H1 (cell line): ENCODE data around the gene ARHGEF7. TPM values are rescaled to one million over a fixed set of nuclear protein-coding genes. Genes with fewer than 3 reads are reported as not detected.

Source experiments
- CTCF ChIA-PET: fragments of 300-600 bp; sonication (Branson Sonifier 250); formaldehyde crosslinking; loops from one replicate; lab custom pipeline; 2021; ENCODE audit not compliant: partially characterized antibody; lab: Charles Lee
- POLR2A ChIA-PET: fragments of 300-600 bp; sonication (Branson Sonifier 250); formaldehyde crosslinking; loops from one replicate; lab custom pipeline; 2021; ENCODE audit warnings: inconsistent platforms; ENCODE audit not compliant: partially characterized antibody; lab: Charles Lee
- DNase-seq, 2 experiments: peaks; one replicate each; pipeline versions ENCODE4 v3.0.0 to v3.0.0-alpha.2; 2010 to 2022; ENCODE audit warnings: low spot score in 2 of 2, low read depth in 1 of 2, mixed read lengths in 1 of 2
- FAIRE-seq: peaks from 2 replicates; lab custom pipeline; 2011; peaks lifted over from hg19 to GRCh38; lab: Jason Lieb, UNC
- H2AFZ ChIP-seq: 2 replicates; pipeline ENCODE4 v1.8.1; 2012; ENCODE audit warnings: low read length, inconsistent platforms
- H2AK5ac ChIP-seq: 2 replicates; pipeline ENCODE4 v1.6.1; 2013; ENCODE audit warnings: low read depth, low read length
- H2BK120ac ChIP-seq: replicated peaks from 2 replicates; pipeline ENCODE3; 2013; ENCODE audit warnings: low read depth, low read length, inconsistent platforms
- H2BK12ac ChIP-seq: 2 replicates; pipeline ENCODE4 v1.6.1; 2013; ENCODE audit warnings: low read depth, low read length
- H2BK15ac ChIP-seq: 2 replicates; pipeline ENCODE4 v1.6.1; 2013; ENCODE audit warnings: low read length
- H2BK20ac ChIP-seq: 2 replicates; pipeline ENCODE4 v1.6.1; 2013; ENCODE audit warnings: low read length
- H2BK5ac ChIP-seq: 2 replicates; pipeline ENCODE4 v1.6.1; 2013; ENCODE audit warnings: low read depth, low read length
- H3K14ac ChIP-seq: 2 replicates; pipeline ENCODE4 v1.6.1; 2013; ENCODE audit warnings: inconsistent platforms; ENCODE audit not compliant: insufficient read length
- H3K18ac ChIP-seq: 2 replicates; pipeline ENCODE4 v1.6.1; 2013; ENCODE audit warnings: low read length; ENCODE audit errors: extremely low read depth
- H3K23ac ChIP-seq: 2 replicates; pipeline ENCODE4 v1.6.1; 2013; ENCODE audit warnings: inconsistent platforms; ENCODE audit not compliant: insufficient read length
- H3K23me2 ChIP-seq: 2 replicates; pipeline ENCODE4 v1.6.1; 2013; ENCODE audit warnings: low read depth, low read length
- H3K27ac ChIP-seq: 2 replicates; pipeline ENCODE4 v1.6.1; 2011; ENCODE audit warnings: low read depth, low read length, inconsistent platforms
- H3K27me3 ChIP-seq, 4 experiments: replicated peaks in 1 of 4; 1 replicate in 1 of 4; 2 replicates in 3 of 4; pipeline versions ENCODE4 v1.6.1 to v1.8.1; 2011 to 2013; ENCODE audit warnings: low read length in 3 of 4, mild to moderate bottlenecking in 3 of 4, inconsistent platforms in 2 of 4, mixed read lengths in 2 of 4, moderate library complexity in 1 of 4; ENCODE audit not compliant: control insufficient read depth in 3 of 4, insufficient read depth in 3 of 4; ENCODE audit errors: extremely low read depth in 1 of 4
- H3K36me3 ChIP-seq, 4 experiments: 2 replicates each; pipeline versions ENCODE4 v1.6.1 to v1.8.1; 2011 to 2013; ENCODE audit warnings: mild to moderate bottlenecking in 4 of 4, low read length in 3 of 4, moderate library complexity in 2 of 4, control low read depth in 1 of 4, inconsistent platforms in 1 of 4; ENCODE audit not compliant: insufficient read depth in 4 of 4, control insufficient read depth in 2 of 4
- H3K4ac ChIP-seq: replicated peaks from 2 replicates; pipeline ENCODE3; 2013; ENCODE audit warnings: low read length, low read depth, mixed read lengths, inconsistent platforms; ENCODE audit not compliant: insufficient read length
- H3K4me1 ChIP-seq, 4 experiments: replicated peaks in 1 of 4; 1 replicate in 1 of 4; 2 replicates in 3 of 4; pipeline versions ENCODE4 v1.6.1 to v1.8.1; 2011 to 2013; ENCODE audit warnings: low read length in 3 of 4, inconsistent platforms in 2 of 4, mixed read lengths in 1 of 4; ENCODE audit not compliant: insufficient read depth in 4 of 4, control insufficient read depth in 3 of 4
- H3K4me2 ChIP-seq, 2 experiments: 2 replicates each; pipeline versions ENCODE4 v1.6.1 to v1.8.1; 2011 to 2013; ENCODE audit warnings: low read depth in 2 of 2, low read length in 2 of 2, control low read depth in 1 of 2, inconsistent platforms in 1 of 2, mild to moderate bottlenecking in 1 of 2; ENCODE audit not compliant: insufficient read depth in 1 of 2
- H3K4me3 ChIP-seq, 4 experiments: fragments of 200-600, 300-600 bp in 1 of 4; sonication (generic), shearing (Covaris generic), sonication (Bioruptor Twin) in 1 of 4; 2 replicates each; pipeline versions ENCODE4 v1.5.1 to v1.8.1; 2011 to 2016; ENCODE audit warnings: low read length in 4 of 4, low read depth in 3 of 4, control low read depth in 2 of 4, inconsistent platforms in 2 of 4, mild to moderate bottlenecking in 2 of 4, mixed read lengths in 1 of 4, moderate library complexity in 1 of 4; ENCODE audit not compliant: insufficient read depth in 2 of 4; ENCODE audit errors: extremely low read depth in 1 of 4
- H3K56ac ChIP-seq: replicated peaks from 2 replicates; pipeline ENCODE3; 2013; ENCODE audit warnings: low read depth, mild to moderate bottlenecking, mixed read lengths, low read length, inconsistent platforms; ENCODE audit not compliant: insufficient read length
- H3K79me1 ChIP-seq: 2 replicates; pipeline ENCODE4 v1.6.1; 2013; ENCODE audit warnings: low read depth, low read length, control low read depth
- H3K79me2 ChIP-seq, 2 experiments: 2 replicates each; pipeline versions ENCODE4 v1.6.1 to v1.8.1; 2012 to 2013; ENCODE audit warnings: low read length in 2 of 2, mild to moderate bottlenecking in 2 of 2, inconsistent platforms in 1 of 2; ENCODE audit not compliant: insufficient read depth in 2 of 2, control insufficient read depth in 1 of 2
- H3K9ac ChIP-seq, 4 experiments: replicated peaks in 1 of 4; 1 replicate in 1 of 4; 2 replicates in 3 of 4; pipeline versions ENCODE4 v1.6.1 to v1.8.1; 2011 to 2013; ENCODE audit warnings: low read depth in 3 of 4, low read length in 3 of 4, control low read depth in 2 of 4, mild to moderate bottlenecking in 2 of 4, moderate library complexity in 2 of 4, inconsistent platforms in 1 of 4; ENCODE audit errors: extremely low read depth in 1 of 4
- H3K9me3 ChIP-seq, 2 experiments: 2 replicates each; pipeline versions ENCODE4 v1.6.1 to v1.8.1; 2012 to 2013; ENCODE audit warnings: mild to moderate bottlenecking in 2 of 2, moderate library complexity in 2 of 2, control low read depth in 1 of 2, inconsistent platforms in 1 of 2, low read depth in 1 of 2, low read length in 1 of 2, mixed read lengths in 1 of 2; ENCODE audit not compliant: insufficient read depth in 2 of 2
- H4K20me1 ChIP-seq, 2 experiments: replicated peaks in 1 of 2; 2 replicates each; pipeline versions ENCODE3 to v1.8.1; 2011 to 2013; ENCODE audit warnings: inconsistent platforms in 2 of 2, low read length in 2 of 2, mild to moderate bottlenecking in 1 of 2; ENCODE audit not compliant: insufficient read depth in 2 of 2, control insufficient read depth in 1 of 2
- H4K5ac ChIP-seq: 2 replicates; pipeline ENCODE4 v1.6.1; 2013; ENCODE audit warnings: low read length, low read depth, mixed read lengths, inconsistent platforms; ENCODE audit not compliant: insufficient read length
- H4K8ac ChIP-seq: 2 replicates; pipeline ENCODE4 v1.8.0; 2013; ENCODE audit warnings: mild to moderate bottlenecking, moderate library complexity, low read length, inconsistent platforms; ENCODE audit not compliant: insufficient read depth; ENCODE audit errors: extremely low read depth
- H4K91ac ChIP-seq: replicated peaks from 2 replicates; pipeline ENCODE3; 2013; ENCODE audit warnings: low read length, mixed read lengths, inconsistent platforms; ENCODE audit not compliant: insufficient read length
- CEBPB ChIP-seq: IDR thresholded peaks from 2 replicates; pipeline ENCODE4 v1.6.1; 2012; ENCODE audit warnings: low read depth, low read length
- TAF1 ChIP-seq: IDR thresholded peaks from 2 replicates; pipeline ENCODE4 v1.6.1; 2011; ENCODE audit warnings: mild to moderate bottlenecking, low read depth, low read length
- WGBS, 2 experiments: shearing (Covaris generic) in 1 of 2; methylation state at CpG; one replicate each; pipeline versions ENCODE4 v1.1.6 to v1.1.7; 2013 to 2015; ENCODE audit warnings: low lambda C conversion rate in 2 of 2, mixed read lengths in 2 of 2, inconsistent platforms in 1 of 2, low coverage in 1 of 2, missing lambda C conversion rate in 1 of 2; ENCODE audit not compliant: insufficient replicate concordance in 2 of 2, insufficient coverage in 1 of 2, insufficient read length in 1 of 2; ENCODE audit errors: extremely low coverage in 1 of 2, missing lambda C conversion rate in 1 of 2; 5-methylcytosine and 5-hydroxymethylcytosine counted together
- polyA plus RNA-seq, 7 experiments: library from polyadenylated mRNA; depleted of rRNA in 3 of 7; stranded (reverse) in 5 of 7; unstranded in 2 of 7; fragments of >200 nt in 5 of 7; fragments of 200-250 nt in 2 of 7; gene quantifications; 1 replicate in 5 of 7; 2 replicates in 1 of 7; 4 replicates in 1 of 7; pipeline versions ENCODE4 v1.2.1 to v1.2.3, GENCODE V29; 2011 to 2013; ENCODE audit warnings: missing spikeins in 2 of 7, mixed read lengths in 2 of 7
- total RNA-seq: library from RNA; stranded (reverse); fragmentation: NEBNext Ultra II Directional; extraction: Animal tissue kit (Norgen Biotek cat#: 25700); gene quantifications from 2 replicates; pipeline ENCODE4 v1.2.1, GENCODE V29; 2021

Gene ARHGEF7
- total and polyA plus RNA-seq, 2 of the 8 experiments (the other 6 are each of a cell fraction or from before 2014, with no cell fraction given) = 26.2 to 56.5 TPM

GRCh38 chr13:111204438-111205177 lies 89.5 kb downstream of the ARHGEF7 start:
- H3K23me2 ChIP-seq = no peaks in the 10 kb centered on the region; the same call in 1 of the 2 replicates
- no peak overlapping the region for H3K27ac ChIP-seq
- peaks cover 13 to 28% of the 10 kb centered on the region in 2 experiments for H4K20me1 ChIP-seq
- no peaks in the 10 kb centered on the region for H3K9me3 ChIP-seq
- H2BK5ac ChIP-seq = peak overlapping the region; percentile 62; the same call in 1 of the 2 replicates
- no peak overlapping the region for H2BK120ac ChIP-seq
- H3K4ac ChIP-seq = peak overlapping the region; percentile 5
- no peak overlapping the region for H3K56ac ChIP-seq
- H3K4me1 ChIP-seq = peaks cover under 1 to 23% (median 17%) of the 10 kb centered on the region in 4 experiments
- CTCF ChIA-PET = interaction anchor here (0.8 to 1.4 kb wide), 4 partner anchors 12 to 155 kb away, joined by 3 to 4 read pairs (median 3); no protein-coding TSS in a partner anchor
- no peak overlapping the region for H4K91ac ChIP-seq
- peak overlapping the region; percentile 96 for H2BK12ac ChIP-seq
- H3K79me2 ChIP-seq = peaks cover 0 to 91% of the 10 kb centered on the region in 2 experiments; a peak in 3 of 4 replicates
- FAIRE-seq (no peak), DNase-seq (peak in 1 of 2 experiments; percentile 54)
- POLR2A ChIA-PET = interaction anchor here (1.1 to 1.3 kb wide), 2 partner anchors 10 to 43 kb away, joined by 3 read pairs; no protein-coding TSS in a partner anchor
- 32% methylated on average over 16 of the region's 16 CpGs; no CpG with 5 or more reads in 1 of the 2 experiments for WGBS, 2 experiments
- peak overlapping the region; percentile 17 for H3K18ac ChIP-seq
- peak overlapping the region; percentile 19; the same call in 1 of the 2 replicates for H2BK15ac ChIP-seq
- no peak overlapping the region for H4K5ac ChIP-seq
- H3K23ac ChIP-seq = no peak overlapping the region
- peak overlapping the region; percentile 99 for H2AK5ac ChIP-seq
- no peaks in the 10 kb centered on the region for H3K36me3 ChIP-seq
- H3K9ac ChIP-seq = peak overlapping the region in 1 of 4 experiments; percentile 20; a peak in 1 of 7 replicates
- peak overlapping the region in 2 of 4 experiments; percentile 5 to 12; a peak in 3 of 8 replicates for H3K4me3 ChIP-seq
- no peak overlapping the region for H3K14ac ChIP-seq
- peak; percentile 98 for TF ChIP-seq CEBPB
- TF ChIP-seq TAF1 = no peak
- H3K27me3 ChIP-seq = no peaks in the 10 kb centered on the region
- H3K79me1 ChIP-seq = peaks cover 21% of the 10 kb centered on the region
- no peak overlapping the region for H2AFZ ChIP-seq
- peak overlapping the region; percentile 29; the same call in 1 of the 2 replicates for H2BK20ac ChIP-seq
- peak overlapping the region; percentile 61 to 71 for H3K4me2 ChIP-seq
- H4K8ac ChIP-seq = no peak overlapping the region
